ENCODE measurements around the gene MAP7D1. TPM values are rescaled to one million over a fixed set of nuclear protein-coding genes. Genes with fewer than 3 reads are reported as not detected.

Gene MAP7D1
- total RNA-seq, 4 donors from 2014 or later: 115 to 171 (median 153) TPM

- H3K4me3 ChIP-seq (ENCODE audit: low read depth, poor library complexity, severe bottlenecking): no peak overlapping the region
- no peak for DNase-seq (ENCODE audit: low spot score in 2 of 2)
- 49 to 50% methylated on average over 3 to 4 of the region's 4 CpGs for WGBS, 2 donors
- intact Hi-C loops (cut with DNase I; ENCODE audit: low total_unique reads): no loop called here
- TF ChIP-seq CTCF (IDR thresholded peaks at IDR 0.05) (no peak), POLR2A (IDR thresholded peaks at IDR 0.05) (no peak)
These were observed 4.5 kb downstream of the MAP7D1 start for GRCh38 chr1:36160388-36160948.

- intact Hi-C loops (cut with DNase I; ENCODE audit: low total_unique reads): no loop called here
- no peak for TF ChIP-seq POLR2A (IDR thresholded peaks at IDR 0.05)
- TF ChIP-seq CTCF (IDR thresholded peaks at IDR 0.05): no peak
- no peak overlapping the region for H3K4me3 ChIP-seq (ENCODE audit: low read depth, poor library complexity, severe bottlenecking)
- 20% methylated on average over 12 of the region's 12 CpGs for WGBS, 2 donors
- DNase-seq (ENCODE audit: low spot score in 2 of 2): peak; percentile 49 to 93
These were observed 5.1 kb downstream of the MAP7D1 start for GRCh38 chr1:36160949-36161485.

GRCh38 chr1:36161641-36162531 is 5.9 kb downstream of the MAP7D1 start:
- no peak for DNase-seq (ENCODE audit: low spot score in 2 of 2)
- TF ChIP-seq POLR2A (IDR thresholded peaks at IDR 0.05): no peak
- no peak for TF ChIP-seq CTCF (IDR thresholded peaks at IDR 0.05)
- WGBS, 2 donors: 15 to 20% methylated on average over 14 of the region's 14 CpGs
- H3K4me3 ChIP-seq (ENCODE audit: low read depth, poor library complexity, severe bottlenecking): no peak overlapping the region
- intact Hi-C loops (cut with DNase I; ENCODE audit: low total_unique reads): no loop called here

GRCh38 chr1:36162680-36163239 is 6.8 kb downstream of the MAP7D1 start:
- 33 to 58% methylated on average over 1 of the region's 1 CpG for WGBS, 2 donors
- no peak for DNase-seq (ENCODE audit: low spot score in 2 of 2)
- H3K4me3 ChIP-seq (ENCODE audit: low read depth, poor library complexity, severe bottlenecking): no peak overlapping the region
- TF ChIP-seq POLR2A (IDR thresholded peaks at IDR 0.05) (no peak), CTCF (IDR thresholded peaks at IDR 0.05) (no peak)
- intact Hi-C loops (cut with DNase I; ENCODE audit: low total_unique reads): no loop called here

GRCh38 chr1:36163426-36163825 is 7.5 kb downstream of the MAP7D1 start:
- intact Hi-C loops (cut with DNase I; ENCODE audit: low total_unique reads): no loop called here
- no peak for DNase-seq (ENCODE audit: low spot score in 2 of 2)
- H3K4me3 ChIP-seq (ENCODE audit: low read depth, poor library complexity, severe bottlenecking): no peak overlapping the region
- TF ChIP-seq CTCF (IDR thresholded peaks at IDR 0.05): no peak
- no peak for TF ChIP-seq POLR2A (IDR thresholded peaks at IDR 0.05)
